BLaER1 (cell line): ENCODE data around the gene POMT1.

Source experiments
- H3K27ac ChIP-seq: shearing (Covaris generic); formaldehyde crosslinking; 2 replicates; pipeline ENCODE4 v1.8.1; 2022
- H3K27me3 ChIP-seq: shearing (Covaris generic); formaldehyde crosslinking; 2 replicates; pipeline ENCODE4 v1.8.1; 2022
- H3K36me3 ChIP-seq: shearing (Covaris generic); formaldehyde crosslinking; 2 replicates; pipeline ENCODE4 v1.8.1; 2022
- H3K4me1 ChIP-seq: shearing (Covaris generic); formaldehyde crosslinking; 2 replicates; pipeline ENCODE4 v1.8.1; 2022
- H3K4me2 ChIP-seq: shearing (Covaris generic); formaldehyde crosslinking; 2 replicates; pipeline ENCODE4 v1.8.1; 2022
- H3K4me3 ChIP-seq: shearing (Covaris generic); formaldehyde crosslinking; 2 replicates; pipeline ENCODE4 v1.8.1; 2022
- H3K9ac ChIP-seq: shearing (Covaris generic); formaldehyde crosslinking; 2 replicates; pipeline ENCODE4 v1.8.1; 2022
- H3K9me3 ChIP-seq: shearing (Covaris generic); formaldehyde crosslinking; 2 replicates; pipeline ENCODE4 v1.8.1; 2022
- H4K20me1 ChIP-seq: shearing (Covaris generic); formaldehyde crosslinking; 2 replicates; pipeline ENCODE4 v1.8.1; 2022
- Cebpa-rat ChIP-seq: shearing (Covaris generic); IDR thresholded peaks from 2 replicates; pipeline ENCODE4 v1.8.1; 2022

Gene POMT1

DNA sequence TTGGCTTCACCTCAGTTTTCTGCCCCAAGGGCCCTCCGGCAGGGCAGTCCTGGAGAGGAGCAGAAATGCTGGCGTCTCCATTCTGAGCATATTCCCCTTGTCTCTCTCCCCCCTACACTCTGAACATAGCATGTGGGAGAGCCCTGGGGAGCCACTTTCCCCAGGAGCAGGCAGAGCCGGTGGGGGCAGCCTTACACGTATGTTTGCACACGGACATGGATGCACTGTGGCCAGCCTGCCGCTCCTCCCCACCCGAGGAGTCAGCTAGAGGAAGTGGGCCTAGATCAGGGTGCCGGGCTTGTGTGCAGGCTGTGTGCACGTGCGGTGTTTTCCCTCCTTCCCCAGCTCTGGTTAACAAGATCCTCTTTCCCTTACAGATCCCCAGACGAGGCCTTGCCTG lies 25.4 kb upstream of the POMT1 start:
- Histone ChIP-seq H3K36me3 (peaks cover 100% of the 10 kb centered on the region), H3K4me1 (no peaks in the 10 kb centered on the region), H3K27me3 (no peaks in the 10 kb centered on the region), H3K27ac (no peak overlapping the region), H3K9ac (no peak overlapping the region), H3K9me3 (no peaks in the 10 kb centered on the region), H4K20me1 (peaks cover 100% of the 10 kb centered on the region), H3K4me3 (no peak overlapping the region), H3K4me2 (no peak overlapping the region)
- no peak for TF ChIP-seq Cebpa-rat

DNA sequence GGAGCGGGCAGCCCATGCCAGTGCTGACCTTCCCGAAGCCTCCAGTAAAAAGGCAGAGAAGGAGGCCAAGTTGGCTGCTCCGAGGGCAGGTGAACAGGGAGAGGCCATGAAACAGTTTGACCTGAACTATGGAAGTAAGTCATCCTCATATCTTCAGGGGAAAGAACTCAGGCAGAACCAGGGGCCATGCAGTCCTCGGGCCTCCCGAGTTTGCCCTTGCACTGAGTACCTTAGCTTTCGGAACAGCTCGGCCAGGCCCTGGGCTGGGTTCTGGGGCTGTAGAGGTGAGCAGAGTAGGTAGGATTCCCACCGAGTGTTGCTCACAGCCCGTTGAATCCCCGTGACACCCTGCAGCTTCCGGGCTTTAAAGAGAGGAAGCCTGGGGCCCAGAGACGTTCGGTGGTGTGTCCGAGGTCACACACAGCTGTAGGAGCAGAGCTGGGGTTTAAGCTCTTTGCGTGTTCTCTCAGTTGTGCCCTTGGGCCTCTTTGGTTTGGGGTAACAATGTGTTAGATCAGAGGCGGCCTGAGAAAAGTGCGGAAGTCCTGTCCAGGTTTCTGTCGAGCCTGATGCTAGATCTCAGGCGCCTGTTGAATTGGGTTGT lies 24.8 kb upstream of the POMT1 start:
- Histone ChIP-seq H3K27ac (no peak overlapping the region), H3K4me3 (no peak overlapping the region), H3K4me2 (no peak overlapping the region), H4K20me1 (peaks cover 100% of the 10 kb centered on the region), H3K9ac (no peak overlapping the region), H3K4me1 (no peaks in the 10 kb centered on the region), H3K27me3 (no peaks in the 10 kb centered on the region), H3K36me3 (peaks cover 100% of the 10 kb centered on the region), H3K9me3 (no peaks in the 10 kb centered on the region)
- TF ChIP-seq Cebpa-rat: no peak

DNA sequence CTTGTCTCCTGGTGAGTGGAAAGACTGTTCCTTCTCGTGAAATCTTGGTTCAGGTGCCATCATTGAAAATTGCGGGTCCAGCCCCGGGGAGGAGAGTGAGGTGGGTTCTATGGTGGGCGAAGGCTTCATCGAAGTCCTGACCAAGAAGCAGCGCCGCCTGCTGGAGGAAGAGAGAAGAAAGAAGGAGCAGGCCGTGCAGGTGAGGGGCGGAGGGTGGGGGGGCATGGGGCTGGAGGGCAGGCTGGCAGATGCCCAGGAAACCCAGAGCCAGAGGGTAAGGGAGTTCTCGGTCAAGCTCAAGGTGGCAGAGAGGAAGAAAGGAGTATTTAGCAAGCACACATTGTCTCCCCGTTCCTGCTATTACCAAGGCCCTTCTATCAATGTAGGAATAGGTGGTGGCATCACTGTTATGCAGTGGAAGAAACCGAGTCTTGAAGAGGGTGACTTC lies 24.3 kb upstream of the POMT1 start:
- peaks cover 100% of the 10 kb centered on the region for H3K36me3 ChIP-seq
- H3K9me3 ChIP-seq: no peaks in the 10 kb centered on the region
- no peak overlapping the region for H3K4me3 ChIP-seq
- no peak overlapping the region for H3K9ac ChIP-seq
- no peak overlapping the region for H3K27ac ChIP-seq
- no peaks in the 10 kb centered on the region for H3K27me3 ChIP-seq
- H3K4me2 ChIP-seq: no peak overlapping the region
- peaks cover 3% of the 10 kb centered on the region for H3K4me1 ChIP-seq
- no peak for TF ChIP-seq Cebpa-rat
- peaks cover 100% of the 10 kb centered on the region for H4K20me1 ChIP-seq

DNA sequence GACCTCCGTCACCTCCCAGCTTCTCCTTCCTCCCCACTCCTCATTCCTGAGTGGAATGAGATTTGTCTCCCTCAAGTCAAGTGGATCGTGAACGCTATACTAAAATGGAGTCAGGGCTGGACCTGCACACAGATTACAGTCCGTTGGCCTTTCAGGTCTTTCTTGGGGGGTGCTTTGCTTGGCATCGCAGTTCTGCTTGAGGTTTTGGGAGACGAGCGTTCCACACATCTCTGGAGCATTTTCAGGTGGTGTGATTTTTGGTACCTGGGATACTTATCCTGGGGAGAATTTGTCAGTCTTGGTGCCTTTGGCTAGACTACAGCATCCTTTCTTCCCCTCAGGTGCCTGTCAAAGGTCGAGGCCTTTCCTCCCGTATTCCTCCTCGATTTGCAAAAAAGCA lies 23.8 kb upstream of the POMT1 start:
- no peak overlapping the region for H3K9ac ChIP-seq
- peaks cover 100% of the 10 kb centered on the region for H3K36me3 ChIP-seq
- no peak overlapping the region for H3K4me2 ChIP-seq
- no peak overlapping the region for H3K27ac ChIP-seq
- no peaks in the 10 kb centered on the region for H3K9me3 ChIP-seq
- TF ChIP-seq Cebpa-rat: no peak
- H3K4me3 ChIP-seq: no peak overlapping the region
- H3K4me1 ChIP-seq: peaks cover 8% of the 10 kb centered on the region
- no peaks in the 10 kb centered on the region for H3K27me3 ChIP-seq
- peaks cover 100% of the 10 kb centered on the region for H4K20me1 ChIP-seq

DNA sequence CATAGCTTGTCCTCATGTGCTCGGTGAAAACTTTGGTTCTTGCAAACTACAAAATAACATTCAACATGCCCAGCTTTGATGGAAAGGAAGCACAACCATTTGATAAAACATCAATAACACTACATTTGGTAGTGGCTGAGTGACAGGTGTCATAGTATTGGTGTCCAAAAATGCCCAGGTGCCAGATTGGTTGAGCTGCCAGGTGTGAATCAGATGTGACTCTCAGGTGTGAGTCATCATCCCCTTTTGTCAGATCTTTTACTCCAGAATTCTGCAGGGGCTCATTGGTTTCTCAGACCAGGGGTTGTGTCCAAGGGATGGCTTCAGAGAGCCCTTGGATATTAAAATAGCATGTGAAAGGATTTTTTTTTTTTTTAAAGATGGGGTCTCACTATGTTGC lies 22.5 kb upstream of the POMT1 start:
- TF ChIP-seq Cebpa-rat: no peak
- Histone ChIP-seq H3K4me1 (peaks cover 21% of the 10 kb centered on the region), H3K27me3 (no peaks in the 10 kb centered on the region), H3K27ac (no peak overlapping the region), H3K9ac (no peak overlapping the region), H3K4me3 (no peak overlapping the region), H3K4me2 (no peak overlapping the region), H4K20me1 (peaks cover 100% of the 10 kb centered on the region), H3K9me3 (no peaks in the 10 kb centered on the region), H3K36me3 (peaks cover 100% of the 10 kb centered on the region)

DNA sequence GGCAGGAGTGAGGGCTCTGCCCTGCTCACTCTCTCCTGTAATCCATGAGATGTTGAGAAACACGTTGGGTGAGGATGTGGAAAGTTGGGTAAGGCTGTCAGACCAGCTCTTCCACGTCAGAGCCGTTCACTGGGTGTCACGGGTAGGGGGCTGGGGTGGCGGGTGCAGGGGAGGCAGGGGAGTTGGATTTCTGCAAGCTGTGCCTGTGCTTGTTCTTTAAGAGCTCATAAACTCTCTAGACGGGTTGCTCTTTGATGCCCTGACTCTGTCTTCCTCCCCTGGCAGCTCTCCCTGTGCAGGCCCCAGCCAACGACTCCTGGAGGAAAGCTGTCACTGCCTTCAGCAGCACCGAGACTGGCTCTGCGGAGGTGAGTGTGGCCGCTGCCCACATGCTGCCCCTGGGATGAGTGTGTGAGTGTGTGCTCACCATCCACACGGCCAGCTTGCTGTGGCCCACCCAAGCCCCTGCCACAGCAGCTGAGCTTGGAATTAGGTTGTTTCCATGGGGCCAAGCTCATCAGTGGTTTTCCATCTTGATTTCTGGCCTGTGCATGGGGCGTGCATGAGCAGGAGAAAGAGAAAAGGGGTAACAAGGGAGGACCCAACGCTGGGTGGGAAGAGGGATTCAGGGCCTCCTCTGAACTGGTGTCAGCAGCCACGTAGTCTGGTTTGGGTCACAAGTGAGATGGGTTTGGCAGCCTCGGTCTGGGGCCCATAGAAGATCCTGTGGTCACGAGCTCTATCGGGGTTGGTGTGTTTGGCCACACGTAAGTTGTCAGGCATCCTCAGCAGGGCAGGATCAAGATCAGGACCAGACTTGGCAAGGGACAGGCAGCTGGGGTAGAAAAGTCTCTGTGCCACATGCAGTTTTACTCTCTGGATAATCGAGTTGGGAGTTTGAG lies 21.0 kb upstream of the POMT1 start:
- H3K4me1 ChIP-seq: peaks cover 35% of the 10 kb centered on the region
- H3K36me3 ChIP-seq: peaks cover 100% of the 10 kb centered on the region
- no peaks in the 10 kb centered on the region for H3K27me3 ChIP-seq
- TF ChIP-seq Cebpa-rat: no peak
- H3K9me3 ChIP-seq: no peaks in the 10 kb centered on the region
- no peak overlapping the region for H3K27ac ChIP-seq
- H3K9ac ChIP-seq: no peak overlapping the region
- H3K4me2 ChIP-seq: no peak overlapping the region
- peaks cover 100% of the 10 kb centered on the region for H4K20me1 ChIP-seq
- H3K4me3 ChIP-seq: no peak overlapping the region

DNA sequence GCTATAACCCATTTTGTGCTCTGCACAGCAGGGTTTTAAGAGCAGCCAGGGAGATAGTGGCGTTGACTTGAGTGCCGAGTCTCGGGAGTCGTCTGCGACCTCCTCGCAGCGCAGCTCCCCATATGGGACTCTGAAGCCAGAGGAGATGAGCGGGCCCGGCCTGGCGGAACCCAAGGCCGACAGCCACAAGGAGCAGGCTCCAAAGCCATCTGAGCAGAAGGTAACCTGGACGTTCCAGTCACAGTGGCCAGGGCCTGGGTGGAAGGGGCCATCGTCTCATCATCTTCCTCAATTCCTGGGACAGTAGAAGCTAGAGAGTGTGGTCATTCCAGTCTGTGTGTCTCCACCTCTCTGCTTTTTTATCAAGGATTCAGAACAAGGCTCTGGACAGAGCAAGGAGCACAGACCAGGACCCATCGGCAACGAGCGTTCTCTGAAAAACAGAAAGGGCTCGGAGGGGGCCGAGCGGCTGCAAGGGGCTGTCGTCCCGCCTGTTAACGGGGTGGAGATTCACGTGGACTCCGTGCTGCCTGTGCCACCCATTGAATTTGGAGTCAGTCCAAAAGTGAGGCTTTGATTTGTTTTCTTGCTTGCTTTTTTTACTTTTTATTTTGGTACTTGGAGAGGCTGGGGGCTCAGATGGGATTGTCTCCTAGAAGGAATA lies 20.2 kb upstream of the POMT1 start:
- Histone ChIP-seq H3K4me2 (no peak overlapping the region), H3K27ac (no peak overlapping the region), H3K4me1 (peaks cover 43% of the 10 kb centered on the region), H3K9me3 (no peaks in the 10 kb centered on the region), H3K4me3 (no peak overlapping the region), H3K27me3 (no peaks in the 10 kb centered on the region), H4K20me1 (peaks cover 100% of the 10 kb centered on the region), H3K9ac (no peak overlapping the region), H3K36me3 (peaks cover 100% of the 10 kb centered on the region)
- TF ChIP-seq Cebpa-rat: no peak

DNA sequence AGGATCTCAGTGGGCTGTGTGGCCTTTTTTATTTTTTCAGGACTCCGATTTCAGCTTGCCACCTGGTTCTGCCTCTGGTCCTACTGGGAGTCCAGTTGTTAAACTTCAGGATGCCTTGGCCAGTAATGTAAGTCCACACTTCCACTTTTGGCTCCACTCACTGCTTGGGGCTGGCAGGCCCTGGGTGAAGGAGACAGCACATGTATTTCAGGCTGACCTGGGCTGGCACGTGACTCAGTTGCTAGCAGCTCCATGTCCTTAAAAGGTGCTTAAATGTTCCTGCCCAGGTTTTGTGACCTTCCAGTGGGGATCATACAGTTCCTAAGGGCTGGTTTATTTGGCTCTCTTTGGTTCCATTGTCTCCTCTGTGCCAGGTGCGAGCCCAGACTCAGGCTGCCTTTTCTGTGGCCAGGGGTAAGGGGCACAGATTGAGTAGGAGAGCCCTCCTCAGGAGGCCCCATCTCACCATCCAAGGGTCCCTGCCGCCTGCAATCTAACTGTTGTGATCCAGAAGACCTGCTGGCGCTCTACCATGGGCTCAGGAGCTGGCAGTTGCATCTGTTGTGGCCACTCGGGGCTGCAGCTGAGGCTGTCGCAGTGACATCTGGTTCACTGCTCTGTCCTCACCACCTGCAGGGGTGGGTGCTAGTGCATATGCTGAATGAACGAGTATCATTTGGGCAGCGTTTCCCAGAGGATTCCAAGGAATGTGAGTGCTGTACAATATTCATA lies 19.2 kb upstream of the POMT1 start:
- TF ChIP-seq Cebpa-rat: no peak
- peaks cover 49% of the 10 kb centered on the region for H3K4me1 ChIP-seq

DNA sequence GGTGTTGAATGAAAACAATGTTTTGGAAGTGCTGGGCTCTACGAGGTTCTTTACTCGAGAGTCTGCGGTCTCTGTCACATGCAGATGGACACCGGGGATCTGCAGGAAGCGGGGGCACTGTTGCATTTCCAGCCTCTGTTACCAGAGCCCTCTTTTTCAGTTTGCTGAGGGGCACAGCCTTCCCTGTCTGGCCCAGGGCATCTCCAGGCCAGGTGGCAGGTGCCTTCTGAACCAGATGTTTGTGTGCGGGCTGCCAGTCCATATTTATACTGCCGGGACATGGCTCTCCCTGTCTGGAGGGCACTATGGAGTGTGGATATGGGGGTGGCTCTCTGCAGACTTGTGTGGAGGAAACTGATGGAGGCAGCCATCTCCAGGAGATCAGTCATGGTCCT lies 18.7 kb upstream of the POMT1 start:
- Histone ChIP-seq H3K4me3 (no peak overlapping the region), H3K9me3 (no peaks in the 10 kb centered on the region), H3K4me1 (peaks cover 49% of the 10 kb centered on the region), H3K36me3 (peaks cover 100% of the 10 kb centered on the region), H3K4me2 (no peak overlapping the region), H3K27ac (no peak overlapping the region), H3K9ac (no peak overlapping the region), H4K20me1 (peaks cover 100% of the 10 kb centered on the region), H3K27me3 (no peaks in the 10 kb centered on the region)
- TF ChIP-seq Cebpa-rat: no peak

More for the DNA sequence above, 19.2 kb upstream of the POMT1 start:
- H3K36me3 ChIP-seq: peaks cover 100% of the 10 kb centered on the region
- H3K4me2 ChIP-seq: no peak overlapping the region
- H3K4me3 ChIP-seq: no peak overlapping the region
- peaks cover 100% of the 10 kb centered on the region for H4K20me1 ChIP-seq
- no peaks in the 10 kb centered on the region for H3K27me3 ChIP-seq
- H3K9ac ChIP-seq: no peak overlapping the region
- no peaks in the 10 kb centered on the region for H3K9me3 ChIP-seq
- no peak overlapping the region for H3K27ac ChIP-seq
